Activated CD8-positive, alpha-beta T cell treated with anti-CD3 and anti-CD28 coated beads for 36 hours (primary cell): ENCODE measurements around the gene TERT. TPM values are rescaled to one million over a fixed set of nuclear protein-coding genes. Genes with fewer than 3 reads are reported as not detected.

Source experiments
- ATAC-seq: fragments of 200-7000 bp; cut with Tn5 transposase; one replicate; pipeline ENCODE4 v1.10.0; 2021; ENCODE audit warnings: mild to moderate bottlenecking, moderate library complexity
- CTCF ChIA-PET: fragments of 350-600 bp; sonication (Branson Sonifier 250); formaldehyde crosslinking; loops from one replicate; lab custom pipeline; 2021; ENCODE audit warnings: antibody characterized with exemption; lab: Charles Lee
- POLR2A ChIA-PET: fragments of 350-600 bp; sonication (Branson Sonifier 250); formaldehyde crosslinking; loops from one replicate; lab custom pipeline; 2021; ENCODE audit warnings: antibody characterized with exemption; lab: Charles Lee
- DNase-seq: peaks from one replicate; pipeline ENCODE4 v3.0.0-alpha.2; 2020
- H3K27ac Mint-ChIP-seq: one replicate; pipeline ENCODE4 v1.8.0; 2021; ENCODE audit warnings: mild to moderate bottlenecking, mixed read lengths
- H3K27me3 Mint-ChIP-seq: one replicate; pipeline ENCODE4 v1.8.0; 2021; ENCODE audit warnings: mixed read lengths
- H3K36me3 Mint-ChIP-seq: one replicate; pipeline ENCODE4 v1.8.0; 2021; ENCODE audit warnings: low read depth, mixed read lengths
- H3K4me1 Mint-ChIP-seq: one replicate; pipeline ENCODE4 v1.8.0; 2021; ENCODE audit warnings: low read depth, mixed read lengths
- H3K4me3 Mint-ChIP-seq: one replicate; pipeline ENCODE4 v1.8.0; 2021; ENCODE audit warnings: mild to moderate bottlenecking, moderate library complexity, mixed read lengths
- H3K9me3 Mint-ChIP-seq: one replicate; pipeline ENCODE4 v1.8.0; 2021; ENCODE audit warnings: mixed read lengths
- CTCF ChIP-seq: fragments of 200-600 bp; IDR thresholded peaks from one replicate; pipeline ENCODE4 v1.8.0; 2022; ENCODE audit warnings: antibody characterized with exemption, mild to moderate bottlenecking
- intact Hi-C: fragments of 100-400 bp; cut with micrococcal nuclease; formaldehyde crosslinking; loops from one replicate; pipeline ENCODE4 v1.10.0; 2022
- total RNA-seq, 2 experiments: library from RNA; stranded (reverse); gene quantifications; one replicate each; pipeline ENCODE4 v1.2.3, GENCODE V29; 2021

Gene TERT
- total RNA-seq, 2 experiments from 2014 or later = 12.5 to 12.7 TPM

GRCh38 chr5:1247811-1248210, 47.1 kb downstream of the TERT start:
- Mint-ChIP-seq H3K27ac (no peak overlapping the region), H3K36me3 (no peaks in the 10 kb centered on the region), H3K9me3 (no peaks in the 10 kb centered on the region), H3K4me3 (no peak overlapping the region), H3K27me3 (peaks cover 7% of the 10 kb centered on the region), H3K4me1 (no peaks in the 10 kb centered on the region)
- CTCF ChIA-PET = interaction anchor here (0.7 kb wide), 1 partner anchor 74 kb away, joined by 3 read pairs; no protein-coding TSS in a partner anchor
- ATAC-seq (no peak), DNase-seq (no peak)
- POLR2A ChIA-PET = interaction anchor here (1.3 kb wide), 1 partner anchor 19 kb away, joined by 4 read pairs; no protein-coding TSS in a partner anchor
- intact Hi-C loops = no loop called here
- TF ChIP-seq CTCF = no peak

DNA sequence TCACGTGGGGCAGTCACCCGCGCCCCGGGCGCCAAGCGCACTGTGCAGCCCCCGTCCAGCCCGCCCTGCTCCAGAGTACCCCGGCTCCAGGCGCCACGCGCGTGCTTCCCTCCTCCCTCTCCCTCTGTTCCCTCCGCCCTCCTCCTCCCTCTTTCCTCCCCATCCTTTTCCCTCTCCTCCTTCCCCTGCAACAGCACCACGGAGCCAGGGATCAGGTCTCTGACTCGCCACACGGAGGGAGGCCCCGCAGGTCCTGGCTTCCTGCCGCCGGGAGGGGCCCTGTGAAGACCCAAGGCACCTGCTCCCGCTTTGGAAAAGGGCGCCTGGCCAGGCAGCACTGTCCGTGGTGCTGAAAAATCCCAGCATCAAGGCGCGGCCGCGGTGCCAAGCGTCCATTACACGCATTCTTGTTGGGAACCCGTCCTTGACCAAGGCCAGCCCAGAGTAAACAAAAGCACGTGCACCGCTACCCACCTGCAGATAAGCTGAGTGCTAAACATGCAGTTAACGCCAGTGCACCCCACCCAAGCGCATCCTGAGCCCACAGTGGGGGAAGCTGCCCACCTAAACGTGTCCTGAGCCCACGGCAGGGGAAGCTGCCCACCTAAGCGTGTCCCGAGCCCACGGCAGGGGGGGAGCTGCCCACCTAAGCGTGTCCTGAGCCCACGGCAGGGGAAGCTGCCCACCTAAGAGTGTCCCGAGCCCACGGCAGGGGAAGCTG, 48.0 kb downstream of the TERT start:
- H3K36me3 Mint-ChIP-seq = no peaks in the 10 kb centered on the region
- H3K4me1 Mint-ChIP-seq = no peaks in the 10 kb centered on the region
- no peak for TF ChIP-seq CTCF
- ATAC-seq (no peak), DNase-seq (peak; percentile 15)
- ChIA-PET CTCF (no interaction called here), POLR2A (interaction anchor here (0.6 to 1.3 kb wide), 2 partner anchors 20 to 893 kb away, joined by 3 to 4 read pairs; no protein-coding TSS in a partner anchor)
- intact Hi-C loops = no loop called here
- H3K9me3 Mint-ChIP-seq = no peaks in the 10 kb centered on the region
- H3K27me3 Mint-ChIP-seq = peaks cover 7% of the 10 kb centered on the region
- no peak overlapping the region for H3K27ac Mint-ChIP-seq
- no peak overlapping the region for H3K4me3 Mint-ChIP-seq

DNA sequence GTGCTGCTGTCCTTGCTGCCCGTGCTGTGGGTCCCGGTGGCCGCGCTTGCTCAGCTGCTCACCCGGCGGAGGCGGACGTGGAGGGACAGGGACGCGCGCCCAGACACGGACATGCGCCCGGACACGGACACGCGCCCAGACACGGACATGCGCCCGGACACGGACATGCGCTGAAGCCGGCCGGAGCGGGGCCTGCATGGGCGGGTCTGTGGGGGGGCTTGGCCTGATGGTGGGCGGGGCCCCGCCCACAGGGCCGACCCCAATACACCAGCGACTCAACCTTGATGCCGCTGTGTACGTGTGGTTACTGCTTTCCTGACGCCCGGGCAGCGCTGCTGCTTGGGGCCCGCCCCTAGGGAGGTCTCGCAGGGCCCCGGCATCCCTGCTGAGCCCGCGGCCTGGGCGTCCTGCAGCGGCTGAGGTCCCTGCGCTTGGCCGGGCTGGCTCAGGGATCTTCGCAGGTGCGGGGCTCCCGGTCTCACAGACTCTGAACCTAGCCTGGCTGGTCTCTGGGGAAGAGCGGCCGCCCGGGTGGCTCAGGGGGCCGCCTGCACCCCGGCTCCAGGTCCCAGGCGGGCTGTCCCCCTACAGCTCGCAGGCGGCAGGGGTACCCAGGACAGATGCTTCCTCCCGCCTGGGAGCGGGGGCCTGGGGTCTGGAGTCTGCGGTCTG, 48.8 kb downstream of the TERT start:
- intact Hi-C loops = no loop called here
- no peak for ATAC-seq
- TF ChIP-seq CTCF = no peak
- Mint-ChIP-seq H3K27ac (no peak overlapping the region), H3K4me3 (no peak overlapping the region), H3K9me3 (no peaks in the 10 kb centered on the region), H3K36me3 (no peaks in the 10 kb centered on the region), H3K4me1 (no peaks in the 10 kb centered on the region), H3K27me3 (peaks cover 7% of the 10 kb centered on the region)
- POLR2A ChIA-PET = interaction anchor here (0.6 kb wide), 1 partner anchor 893 kb away, joined by 3 read pairs; no protein-coding TSS in a partner anchor
- CTCF ChIA-PET = no interaction called here
- DNase-seq = no peak

DNA sequence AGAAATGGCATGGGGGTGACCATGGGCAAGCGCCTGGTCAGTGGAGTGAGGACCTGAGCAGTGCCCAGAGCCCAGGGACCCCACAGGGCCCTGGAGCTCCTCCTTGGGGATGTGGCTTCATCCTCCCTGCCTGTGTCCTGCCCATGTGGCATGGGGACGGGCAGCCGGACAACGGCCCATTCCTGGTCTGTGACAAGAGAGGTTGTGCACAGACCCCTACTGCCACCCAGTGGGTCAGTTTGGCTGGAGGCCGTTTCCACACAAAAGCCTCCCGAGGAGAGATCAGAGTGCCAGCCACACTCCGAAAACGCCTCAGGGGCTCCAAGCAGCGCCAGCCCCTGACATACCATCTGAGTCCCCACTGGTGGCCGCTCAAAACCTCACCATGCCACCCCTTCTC, 49.9 kb downstream of the TERT start:
- Mint-ChIP-seq H3K27ac (no peak overlapping the region), H3K4me1 (no peaks in the 10 kb centered on the region), H3K27me3 (peaks cover 7% of the 10 kb centered on the region), H3K4me3 (no peak overlapping the region), H3K9me3 (no peaks in the 10 kb centered on the region), H3K36me3 (no peaks in the 10 kb centered on the region)
- intact Hi-C loops = no loop called here
- POLR2A ChIA-PET = no interaction called here
- ATAC-seq = no peak
- CTCF ChIA-PET = no interaction called here
- no peak for DNase-seq
- TF ChIP-seq CTCF = no peak

GRCh38 chr5:1244255-1244654, 50.6 kb downstream of the TERT start:
- no peak for DNase-seq
- Mint-ChIP-seq H3K27ac (no peak overlapping the region), H3K27me3 (peaks cover 7% of the 10 kb centered on the region), H3K9me3 (no peaks in the 10 kb centered on the region), H3K36me3 (no peaks in the 10 kb centered on the region), H3K4me3 (no peak overlapping the region), H3K4me1 (no peaks in the 10 kb centered on the region)
- CTCF ChIA-PET = no interaction called here
- intact Hi-C loops = no loop called here
- POLR2A ChIA-PET = no interaction called here
- no peak for ATAC-seq
- TF ChIP-seq CTCF = no peak
